GM18502 (cell line): ENCODE data around the gene ARMH2.

Experiments
- ATAC-seq: cut with Tn5 transposase; IDR thresholded peaks from one replicate; pipeline ENCODE4 v1.9.1; 2021; ENCODE audit warnings: mild to moderate bottlenecking; ENCODE audit not compliant: unreplicated experiment, poor library complexity

ARMH2 gene

DNA sequence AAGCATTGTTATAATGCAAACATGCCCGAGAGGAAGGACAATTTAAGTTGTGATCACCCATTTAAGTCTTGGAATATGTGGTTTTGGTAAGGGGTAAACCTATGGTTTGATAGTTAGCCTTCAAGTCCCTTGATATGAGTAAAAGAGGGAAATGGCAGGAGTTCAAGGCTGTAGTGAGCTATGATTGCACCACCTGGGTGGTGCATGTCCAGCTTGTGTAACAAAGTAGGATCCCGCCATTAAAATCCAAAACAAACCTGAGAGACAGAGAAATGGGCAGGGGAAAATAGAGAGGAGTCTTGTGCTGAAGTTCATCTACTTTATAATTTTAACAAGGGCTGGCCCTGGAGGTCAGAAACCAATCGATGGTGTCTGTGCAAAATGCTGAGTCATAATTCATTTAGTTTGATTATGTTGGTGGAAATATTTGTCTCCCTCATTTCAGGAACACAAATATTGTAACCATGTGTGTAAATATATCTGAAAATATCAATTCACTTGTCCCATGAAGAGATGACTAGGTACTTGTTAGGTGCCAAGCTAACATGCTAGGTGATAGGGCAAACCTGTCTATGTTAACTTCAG, 23.2 kb upstream of the ARMH2 start:
- ATAC-seq = no peak

DNA sequence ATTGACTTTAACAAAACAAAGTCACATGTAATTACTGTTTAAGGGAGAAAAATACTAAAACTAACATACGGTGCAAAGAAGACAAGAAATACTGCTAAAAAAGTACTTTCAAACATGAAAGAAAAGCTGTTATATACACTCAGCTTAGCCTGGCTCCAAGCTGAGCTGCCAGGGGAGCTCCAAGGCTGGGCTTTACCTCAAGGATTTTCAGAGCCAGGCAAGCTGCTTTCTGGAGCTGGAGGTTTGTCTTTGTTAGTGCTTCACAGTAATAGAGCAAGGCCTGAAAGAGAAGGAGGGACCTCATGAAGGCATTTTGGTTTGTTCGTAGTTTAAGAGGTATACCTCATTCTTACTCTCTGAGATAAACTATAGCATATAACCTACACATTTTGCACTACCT, 19.6 kb upstream of the ARMH2 start:
- no peak for ATAC-seq

GRCh38 chr6:24809728-24810127, 11.0 kb upstream of the ARMH2 start:
- ATAC-seq = no peak

GRCh38 chr6:24807584-24807983, 8.9 kb upstream of the ARMH2 start:
- ATAC-seq = no peak

GRCh38 chr6:24802271-24803059, 3.7 kb upstream of the ARMH2 start:
- no peak for ATAC-seq

GRCh38 chr6:24799541-24799915, 811 bp upstream of the ARMH2 start:
- ATAC-seq = no peak

- ATAC-seq = no peak
Observed at GRCh38 chr6:24797596-24798216, 1.0 kb downstream of the ARMH2 start.

GRCh38 chr6:24796616-24797290, 2.0 kb downstream of the ARMH2 start:
- no peak for ATAC-seq

GRCh38 chr6:24795106-24795505, 3.6 kb downstream of the ARMH2 start:
- ATAC-seq = no peak

GRCh38 chr6:24788031-24788665, 10.6 kb downstream of the ARMH2 start:
- no peak for ATAC-seq

- ATAC-seq = no peak
Observed at GRCh38 chr6:24780206-24780605, 18.5 kb downstream of the ARMH2 start.

DNA sequence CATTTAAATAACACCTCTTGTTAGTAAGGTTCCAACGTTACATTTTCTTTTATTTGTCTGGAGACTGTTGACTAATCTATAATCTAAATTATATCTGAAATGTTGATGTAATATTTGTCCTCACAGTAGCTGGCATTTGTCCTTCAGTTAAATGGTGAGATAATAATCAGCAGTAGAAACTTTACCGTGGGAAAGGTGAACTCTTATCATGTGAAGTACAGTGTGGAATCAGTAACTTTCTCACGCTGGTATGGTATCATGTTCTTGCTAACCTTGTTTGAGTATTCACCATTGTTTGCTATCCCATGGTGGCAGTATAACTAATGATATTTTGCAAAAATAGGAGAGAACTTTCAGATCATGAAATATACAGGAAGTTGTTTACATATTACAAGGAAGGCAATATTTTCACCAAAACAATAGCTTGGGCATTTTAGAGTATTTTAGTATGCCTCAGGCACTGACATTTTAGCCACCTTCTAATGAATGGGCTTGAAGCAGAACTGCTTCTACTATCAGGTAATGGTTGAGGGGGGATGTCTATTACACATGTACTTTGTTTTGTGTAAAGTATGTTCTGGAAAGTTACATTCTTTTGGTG, 19.2 kb downstream of the ARMH2 start:
- ATAC-seq = no peak

DNA sequence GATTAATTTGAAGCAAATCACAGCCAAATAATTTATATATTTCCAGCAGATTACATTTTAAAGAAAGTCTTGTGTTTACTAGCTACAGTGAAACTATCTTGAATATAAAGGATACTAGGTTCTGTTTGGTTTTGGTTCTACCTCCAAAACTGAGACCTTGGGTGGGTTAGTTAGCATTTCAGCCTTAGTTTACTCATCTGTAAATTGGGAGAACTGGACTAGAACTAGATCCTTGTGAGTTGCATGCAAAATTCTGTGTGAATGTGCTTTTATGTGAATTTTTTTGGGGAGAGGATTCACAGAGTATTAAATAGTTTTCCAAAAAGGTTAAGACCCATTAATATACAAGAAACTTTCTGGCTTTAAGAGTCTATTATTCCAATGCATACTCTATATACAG, 19.8 kb downstream of the ARMH2 start:
- ATAC-seq = no peak

DNA sequence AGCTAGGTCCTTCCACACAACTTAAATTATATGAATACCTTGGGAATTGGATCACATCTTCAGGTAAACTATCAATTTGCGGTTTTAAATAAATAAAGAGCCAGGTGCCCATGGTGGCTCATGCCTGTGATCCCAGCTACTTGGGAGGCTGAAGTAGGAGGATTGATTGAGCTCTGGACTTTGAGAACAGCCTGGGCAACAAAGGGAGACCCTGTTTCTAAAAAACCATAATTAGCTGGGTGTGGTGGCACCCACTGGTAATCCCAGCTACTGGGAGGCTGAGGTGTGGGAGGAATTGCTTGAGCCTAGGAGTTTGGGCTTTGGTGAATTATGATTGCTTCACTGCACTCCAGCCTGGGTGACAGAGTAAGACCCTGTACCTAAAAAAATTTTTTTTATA, 20.6 kb downstream of the ARMH2 start:
- ATAC-seq = no peak

DNA sequence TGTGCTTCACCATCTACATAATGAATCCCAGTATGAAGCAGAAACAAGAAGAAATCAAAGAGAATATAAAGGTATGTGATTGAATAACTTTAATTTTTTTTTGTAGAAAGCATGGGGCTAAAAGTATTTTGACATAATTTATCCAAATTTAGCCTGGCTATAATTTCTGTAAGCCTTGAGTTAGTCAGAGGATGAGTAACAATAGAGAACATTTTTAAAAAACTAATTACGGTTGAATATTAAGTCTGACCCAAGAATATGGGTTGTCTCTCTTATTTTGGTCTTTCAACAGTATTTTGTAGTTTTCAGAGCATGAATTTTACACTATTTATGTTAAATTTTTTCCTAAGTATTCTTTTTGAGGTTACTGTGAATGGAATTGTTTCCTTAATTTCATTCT, 21.5 kb downstream of the ARMH2 start:
- no peak for ATAC-seq

DNA sequence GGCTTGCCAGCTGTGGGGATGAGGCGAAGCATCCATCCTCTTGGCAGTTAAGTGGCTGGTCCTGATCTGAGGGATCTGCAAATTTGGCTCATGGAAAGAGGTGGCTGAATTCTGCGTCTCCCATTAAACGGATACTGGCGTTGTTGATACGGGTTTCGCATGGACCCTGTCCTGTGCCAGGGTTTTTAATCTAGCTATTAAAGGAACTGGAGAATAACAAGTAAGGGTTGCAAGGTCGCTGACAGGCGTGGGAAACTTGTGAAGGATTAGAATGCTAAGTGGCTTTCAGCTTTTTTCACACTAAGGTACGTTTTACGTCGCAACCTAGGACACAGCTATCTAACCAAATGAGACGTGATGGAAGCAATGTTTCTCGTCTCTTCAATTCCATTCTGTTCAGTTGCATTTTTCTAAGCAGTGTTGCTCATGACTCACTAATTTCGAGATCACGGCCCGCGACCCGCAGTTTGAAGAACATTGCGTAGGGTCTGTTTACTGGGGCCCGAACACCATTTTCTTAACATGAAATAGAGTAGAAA, 23.1 kb downstream of the ARMH2 start:
- peak; percentile 20 for ATAC-seq

DNA sequence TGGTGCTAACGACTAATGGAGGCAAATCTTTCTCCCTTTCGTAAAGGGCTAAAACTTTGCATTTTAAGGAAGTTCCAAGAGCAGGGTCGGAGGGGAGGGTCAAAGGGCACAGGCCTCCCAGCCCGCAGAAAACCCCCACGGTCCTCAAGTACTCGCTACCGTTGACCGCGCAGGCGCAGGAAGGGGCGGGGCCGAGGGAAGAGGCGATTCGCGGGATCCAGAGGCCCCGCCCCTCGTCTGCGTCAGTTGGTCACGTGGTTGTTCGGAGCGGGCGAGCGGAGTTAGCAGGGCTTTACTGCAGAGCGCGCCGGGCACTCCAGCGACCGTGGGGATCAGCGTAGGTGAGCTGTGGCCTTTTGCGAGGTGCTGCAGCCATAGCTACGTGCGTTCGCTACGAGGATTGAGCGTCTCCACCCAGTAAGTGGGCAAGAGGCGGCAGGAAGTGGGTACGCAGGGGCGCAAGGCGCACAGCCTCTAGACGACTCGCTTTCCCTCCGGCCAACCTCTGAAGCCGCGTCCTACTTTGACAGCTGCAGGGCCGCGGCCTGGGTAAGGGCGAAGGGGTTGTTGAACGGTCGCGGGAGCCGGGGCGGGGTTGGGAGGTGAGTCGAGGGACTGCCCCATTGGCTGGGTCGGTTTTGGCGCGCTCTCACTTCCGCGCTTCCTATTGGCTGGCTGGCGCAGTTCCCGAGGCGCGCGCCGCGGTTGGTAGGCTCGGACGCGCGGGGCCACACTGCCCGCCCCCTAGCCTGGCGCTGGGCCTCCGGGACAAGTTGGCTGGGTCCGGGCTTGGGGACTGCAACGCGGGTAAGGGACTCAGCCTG, 23.8 kb downstream of the ARMH2 start, which contains the start of gene GMNN:
Gene GMNN (plus strand): TSS at position 242 of the 824 bp plus-strand sequence. CDS start 2,310 bp downstream, outside the sequence.
- ATAC-seq = peak; percentile 92

GRCh38 chr6:24768361-24768760, 30.4 kb downstream of the ARMH2 start:
- ATAC-seq = no peak
